GM12801 (cell line): ENCODE results near the gene MMP2.

ENCODE experiments used
- CTCF ChIP-seq: IDR thresholded peaks from one replicate; pipeline ENCODE4 v1.5.1; 2011; ENCODE audit warnings: control low read depth; ENCODE audit not compliant: insufficient read length; ENCODE audit errors: extremely low read depth

Gene MMP2

DNA sequence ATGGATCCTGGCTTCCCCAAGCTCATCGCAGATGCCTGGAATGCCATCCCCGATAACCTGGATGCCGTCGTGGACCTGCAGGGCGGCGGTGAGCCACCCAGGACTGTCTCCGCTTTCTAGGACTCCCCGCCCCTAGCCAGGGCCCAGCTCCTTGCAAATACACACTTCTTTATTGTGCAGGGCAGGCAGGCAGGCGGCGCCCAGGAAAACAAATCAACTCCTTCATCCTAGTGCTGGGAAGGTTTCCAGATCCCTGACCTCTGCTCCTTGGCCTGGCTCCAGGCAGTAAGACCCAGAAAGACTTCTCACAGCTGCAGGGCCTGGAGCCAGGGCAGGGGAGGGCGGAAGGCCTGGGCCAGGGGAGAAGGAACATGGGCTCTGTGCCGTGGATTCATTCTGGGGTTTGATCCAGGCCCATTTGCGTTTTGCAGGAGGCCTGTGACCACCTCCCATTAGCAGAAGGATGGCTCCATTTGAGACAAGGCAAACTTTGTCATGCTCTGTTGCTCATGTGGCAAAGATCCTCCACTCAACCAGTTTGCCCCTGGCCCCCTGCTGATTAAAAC lies 23.9 kb downstream of the MMP2 start:
- no peak for TF ChIP-seq CTCF

GRCh38 chr16:55503726-55504550 lies 24.9 kb downstream of the MMP2 start:
- TF ChIP-seq CTCF: no peak

DNA sequence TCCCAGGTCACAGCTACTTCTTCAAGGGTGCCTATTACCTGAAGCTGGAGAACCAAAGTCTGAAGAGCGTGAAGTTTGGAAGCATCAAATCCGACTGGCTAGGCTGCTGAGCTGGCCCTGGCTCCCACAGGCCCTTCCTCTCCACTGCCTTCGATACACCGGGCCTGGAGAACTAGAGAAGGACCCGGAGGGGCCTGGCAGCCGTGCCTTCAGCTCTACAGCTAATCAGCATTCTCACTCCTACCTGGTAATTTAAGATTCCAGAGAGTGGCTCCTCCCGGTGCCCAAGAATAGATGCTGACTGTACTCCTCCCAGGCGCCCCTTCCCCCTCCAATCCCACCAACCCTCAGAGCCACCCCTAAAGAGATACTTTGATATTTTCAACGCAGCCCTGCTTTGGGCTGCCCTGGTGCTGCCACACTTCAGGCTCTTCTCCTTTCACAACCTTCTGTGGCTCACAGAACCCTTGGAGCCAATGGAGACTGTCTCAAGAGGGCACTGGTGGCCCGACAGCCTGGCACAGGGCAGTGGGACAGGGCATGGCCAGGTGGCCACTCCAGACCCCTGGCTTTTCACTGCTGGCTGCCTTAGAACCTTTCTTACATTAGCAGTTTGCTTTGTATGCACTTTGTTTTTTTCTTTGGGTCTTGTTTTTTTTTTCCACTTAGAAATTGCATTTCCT lies 26.5 kb downstream of the MMP2 start:
- no peak for TF ChIP-seq CTCF

GRCh38 chr16:55506083-55506482 lies 27.1 kb downstream of the MMP2 start:
- TF ChIP-seq CTCF: no peak

- no peak for TF ChIP-seq CTCF
Observed at GRCh38 chr16:55506708-55507107, 27.7 kb downstream of the MMP2 start.

DNA sequence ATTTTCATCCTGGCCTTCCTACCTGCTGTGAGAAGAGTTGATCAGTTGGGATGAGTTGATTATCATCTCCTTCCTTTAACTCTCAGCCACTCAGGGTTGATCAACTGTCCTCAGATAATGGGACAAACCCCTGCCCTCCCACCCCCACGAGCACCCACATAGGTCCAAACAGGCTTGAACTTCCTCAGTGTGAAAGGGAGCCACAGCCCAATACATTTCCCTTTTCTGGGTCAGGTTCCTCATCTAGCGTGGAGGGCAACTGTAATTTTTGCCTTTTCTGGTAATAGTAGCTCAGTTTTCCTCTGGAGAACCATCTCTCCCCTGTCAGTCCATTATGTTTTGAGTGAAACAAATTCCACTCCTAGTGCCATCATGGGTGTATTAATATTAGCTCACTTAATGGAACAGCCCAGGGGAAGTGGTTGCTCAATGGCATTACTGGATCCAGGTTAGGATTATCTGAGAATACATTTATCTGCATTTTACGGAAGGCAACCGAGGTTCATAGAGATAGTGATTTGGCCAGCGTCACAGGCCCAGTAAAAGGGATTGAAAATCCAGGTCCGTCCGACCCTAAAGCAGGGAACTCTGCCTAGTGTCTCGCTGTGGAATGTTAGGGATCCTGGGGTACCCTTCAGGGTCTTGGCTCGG lies 29.4 kb downstream of the MMP2 start:
- TF ChIP-seq CTCF: no peak
